Measurements from ENCODE around the gene LGALS1.
A peak's percentile ranks its signal among the peaks of the same experiment; 100 is the strongest.

LGALS1 gene

GRCh38 chr22:37674951-37675929 lies at the start of gene LGALS1:
LGALS1 (plus strand) TSS chr22:37675636; CDS start chr22:37675703, 67 bp downstream.
- peak; percentile 97 for DNase-seq

- DNase-seq: no peak
These were observed 49.7 kb upstream of the LGALS1 start for GRCh38 chr22:37625737-37626136.

DNA sequence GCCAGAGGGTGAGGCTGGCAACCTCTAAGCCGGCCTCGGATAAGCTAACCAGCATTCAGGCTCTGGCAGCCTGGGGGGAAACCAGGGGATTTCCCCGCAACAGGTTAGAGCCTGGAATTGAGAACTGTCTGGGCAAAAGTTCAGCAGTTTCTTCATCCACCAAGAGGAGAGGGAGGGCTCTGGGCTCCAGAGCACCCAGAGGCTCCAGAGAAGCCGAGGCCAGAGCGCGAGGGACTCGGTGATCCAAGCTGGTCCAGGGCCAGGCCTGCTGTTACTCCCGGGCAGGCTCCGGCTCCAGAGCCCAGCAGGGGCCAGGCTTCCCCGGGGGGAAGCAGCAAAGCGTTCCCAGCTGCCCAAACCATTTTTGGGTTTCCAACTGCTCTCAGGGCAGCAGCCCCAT lies 49.3 kb upstream of the LGALS1 start:
- no peak for DNase-seq

DNA sequence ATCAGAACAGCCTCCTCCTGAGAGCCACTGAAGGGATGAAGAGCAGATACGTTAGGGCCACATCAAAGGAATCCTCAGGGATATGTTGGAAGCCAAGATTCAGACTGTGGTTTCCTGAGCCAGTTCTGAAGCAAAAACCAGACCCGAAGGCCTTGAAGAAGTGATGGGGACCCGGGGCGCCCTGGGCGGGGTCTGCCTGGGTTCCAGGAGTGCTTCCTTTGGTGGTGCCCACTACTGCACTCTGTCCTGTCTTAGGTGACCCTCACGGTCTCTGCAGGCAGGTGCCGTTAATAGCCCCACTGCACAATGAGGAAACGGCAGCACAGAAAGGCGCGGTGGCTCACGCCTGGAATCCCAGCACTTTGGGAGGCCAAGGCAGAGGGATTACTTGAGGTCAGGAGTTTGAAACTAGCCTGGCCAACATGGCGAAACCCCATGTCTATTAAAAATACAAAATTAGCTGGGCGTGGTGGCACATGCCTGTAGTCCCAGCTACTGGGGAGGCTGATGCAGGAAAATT lies 48.8 kb upstream of the LGALS1 start:
- DNase-seq: no peak

DNA sequence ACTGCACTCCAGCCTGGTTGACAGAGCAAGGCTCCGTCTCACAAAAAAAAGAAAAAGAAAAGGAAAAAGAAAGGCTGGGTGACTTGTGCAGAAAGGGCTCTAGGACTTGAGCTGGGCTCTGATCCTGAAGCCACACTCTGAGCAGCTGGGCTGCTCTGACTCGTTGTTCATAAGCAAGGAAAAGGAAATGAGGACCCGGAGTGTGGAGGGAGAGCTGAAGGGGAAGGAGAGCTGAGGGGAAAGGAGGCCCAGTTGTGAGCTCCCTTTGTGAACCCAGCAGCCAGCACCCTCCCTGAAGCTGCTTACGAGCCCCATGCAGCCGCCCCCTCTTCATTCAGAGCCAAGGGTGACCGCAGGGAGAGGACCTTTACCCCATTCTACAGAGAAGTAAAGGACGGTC lies 48.3 kb upstream of the LGALS1 start:
- no peak for DNase-seq

DNA sequence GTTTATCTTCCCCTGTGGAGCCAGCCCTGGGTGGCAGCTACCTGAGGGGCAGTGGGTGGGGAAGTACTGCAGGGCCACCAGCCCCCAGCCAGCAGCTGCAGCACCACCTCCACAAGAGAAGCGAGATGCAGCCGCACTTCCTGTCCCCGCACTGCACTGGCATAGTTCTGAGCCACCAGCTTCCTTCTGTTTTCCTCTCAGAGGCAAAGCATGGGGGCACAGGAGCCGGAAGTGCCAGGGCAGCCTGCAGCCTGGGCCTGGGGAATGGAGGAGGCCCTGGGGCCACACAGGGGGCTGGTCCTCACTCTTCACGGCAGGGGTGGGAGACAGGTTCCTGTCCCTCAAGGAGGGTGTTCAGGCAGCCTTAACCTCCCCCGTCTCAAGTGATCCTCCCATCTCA lies 47.9 kb upstream of the LGALS1 start:
- DNase-seq: peak; percentile 68

DNA sequence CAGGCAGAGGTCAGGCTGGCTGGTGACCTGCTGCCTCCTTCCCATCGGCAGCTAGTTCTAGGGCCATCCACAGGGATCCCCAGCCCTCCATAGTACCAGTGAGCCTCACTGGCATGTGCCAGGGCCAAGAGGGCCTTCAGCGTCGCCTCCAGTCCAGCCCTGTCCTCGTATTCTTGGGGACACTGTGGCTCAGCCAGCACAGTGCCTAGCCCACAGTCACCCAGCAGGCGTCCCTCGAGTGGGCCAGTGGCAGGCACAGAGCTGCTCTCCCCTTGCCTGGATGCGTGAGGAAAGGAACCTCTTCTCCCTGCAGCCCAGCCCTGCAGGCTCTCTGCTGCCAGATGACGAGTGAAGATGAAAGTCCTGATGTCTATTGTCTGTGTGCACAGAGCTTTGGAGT lies 46.6 kb upstream of the LGALS1 start:
- no peak for DNase-seq

GRCh38 chr22:37629928-37630327 lies 45.5 kb upstream of the LGALS1 start:
- no peak for DNase-seq

GRCh38 chr22:37630839-37631435 lies 44.5 kb upstream of the LGALS1 start:
- peak; percentile 66 for DNase-seq

GRCh38 chr22:37631448-37632173 lies 43.8 kb upstream of the LGALS1 start:
- no peak for DNase-seq

DNA sequence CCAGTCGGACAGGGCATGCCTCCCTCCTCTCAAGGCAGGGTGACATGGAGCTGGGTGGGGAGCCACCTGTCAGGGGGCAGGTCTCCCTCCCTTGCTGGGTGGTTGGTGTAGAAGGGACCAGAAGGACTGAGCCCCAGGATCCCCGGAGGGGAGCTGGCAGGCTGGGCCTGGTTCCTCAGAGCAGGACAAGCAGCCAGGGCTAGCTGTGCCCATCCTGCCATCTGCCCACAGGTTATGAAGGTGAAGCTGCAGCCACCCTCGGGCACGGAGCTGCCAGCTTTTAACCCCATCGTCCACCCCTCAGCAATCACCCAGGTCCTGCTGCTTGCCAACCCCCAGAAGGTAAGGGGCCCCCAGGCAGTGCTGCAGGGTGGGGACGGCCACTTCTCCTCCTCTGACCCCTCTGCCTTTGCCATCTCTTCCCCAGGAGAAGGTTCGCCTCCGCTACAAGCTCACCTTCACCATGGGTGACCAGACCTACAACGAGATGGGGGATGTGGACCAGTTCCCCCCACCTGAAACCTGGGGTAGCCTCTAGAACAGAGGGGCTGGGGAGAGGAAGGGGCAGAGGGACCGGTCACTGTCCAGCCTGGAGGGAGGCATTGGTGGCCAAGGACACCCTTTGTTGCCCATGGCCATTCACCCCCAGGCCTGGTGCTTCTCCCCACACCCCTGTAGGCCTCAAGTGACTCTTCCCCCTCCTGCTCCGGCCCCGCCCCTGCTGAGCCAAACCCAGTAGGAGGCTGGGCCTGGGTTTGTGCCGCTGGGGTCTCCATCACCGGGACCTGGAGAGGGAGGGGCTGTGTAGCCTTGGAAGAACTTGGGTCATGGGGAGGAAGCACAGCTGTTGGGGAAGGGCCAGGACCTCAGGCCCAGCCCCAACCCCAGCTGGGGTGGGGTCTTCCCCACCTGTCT lies 43.0 kb upstream of the LGALS1 start:
- peak; percentile 54 for DNase-seq

DNA sequence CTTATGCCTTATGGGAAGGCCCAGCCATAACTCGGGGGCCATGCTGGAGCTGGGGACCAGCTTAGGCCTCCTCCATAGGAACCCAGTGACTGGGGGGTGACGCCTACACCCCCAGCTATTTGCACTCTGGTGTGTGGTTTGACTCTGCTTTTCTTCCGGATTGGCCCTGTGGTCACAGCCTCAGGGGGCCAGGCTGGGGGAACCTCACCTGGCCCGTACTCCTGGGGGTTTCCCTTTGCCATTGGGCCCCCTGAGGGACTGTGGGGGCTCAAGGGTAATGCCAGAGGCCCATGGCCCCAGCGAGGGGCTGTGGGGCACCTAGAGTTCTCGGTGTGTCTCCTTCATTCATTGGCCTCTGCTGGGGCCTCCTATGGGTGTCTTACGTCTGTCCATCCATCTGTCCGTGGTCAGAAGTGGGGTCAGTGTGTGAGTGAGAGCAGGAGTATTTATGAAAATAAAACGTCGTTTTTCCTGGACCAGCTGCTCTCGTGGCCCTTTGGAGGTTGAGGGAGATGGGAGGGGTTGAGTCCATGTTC lies 42.3 kb upstream of the LGALS1 start:
- peak; percentile 63 for DNase-seq

- peak; percentile 94 for DNase-seq
These were observed 41.6 kb upstream of the LGALS1 start for GRCh38 chr22:37633625-37634416.

DNA sequence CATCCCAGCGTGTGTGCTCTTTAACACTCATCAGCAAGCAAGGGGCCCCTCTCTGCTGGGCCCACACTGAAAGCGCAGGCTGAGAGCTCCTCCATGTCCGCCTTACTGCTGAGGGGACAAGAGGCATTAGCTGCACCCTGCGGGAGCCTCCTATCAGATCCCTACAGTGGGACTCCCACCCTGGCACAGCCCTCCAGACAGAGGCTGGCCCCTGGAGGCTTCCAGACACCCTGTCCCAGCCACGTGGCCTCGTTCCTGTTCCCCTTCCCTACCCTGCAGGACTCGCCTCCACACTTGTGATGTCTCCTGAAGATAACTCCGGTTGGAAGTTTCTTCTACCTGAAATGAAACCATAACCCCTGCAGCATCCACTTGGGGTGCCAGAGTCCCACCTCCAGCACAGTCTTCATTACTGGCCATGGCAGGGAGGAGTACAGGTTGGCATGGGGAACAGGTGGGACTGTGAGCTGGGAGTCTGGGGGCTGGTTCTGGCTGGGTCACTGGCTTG lies 41.0 kb upstream of the LGALS1 start:
- DNase-seq: peak; percentile 57

DNA sequence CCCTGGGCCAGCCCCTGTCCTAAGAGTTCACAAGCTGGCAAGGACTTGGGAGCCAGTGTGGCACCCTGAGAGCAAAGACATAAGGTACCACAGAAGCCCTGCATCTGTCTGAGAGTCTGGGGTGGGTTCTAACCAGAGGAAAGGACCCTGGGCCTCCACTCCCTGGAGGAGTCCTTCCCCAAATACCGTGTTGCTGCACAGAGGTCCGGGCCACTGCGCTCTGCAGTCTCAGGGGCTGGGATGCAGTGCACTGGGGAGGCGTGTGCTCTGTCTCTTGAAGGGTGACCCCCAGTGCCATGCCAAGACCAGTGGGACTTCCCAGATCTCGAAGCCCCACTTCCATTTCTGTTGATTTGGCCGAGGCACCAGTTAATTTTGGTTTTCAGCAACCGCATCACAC lies 40.3 kb upstream of the LGALS1 start:
- no peak for DNase-seq

- peak; percentile 85 for DNase-seq
These were observed 39.1 kb upstream of the LGALS1 start for GRCh38 chr22:37636186-37636948.

- no peak for DNase-seq
These were observed 38.5 kb upstream of the LGALS1 start for GRCh38 chr22:37636949-37637273.

DNA sequence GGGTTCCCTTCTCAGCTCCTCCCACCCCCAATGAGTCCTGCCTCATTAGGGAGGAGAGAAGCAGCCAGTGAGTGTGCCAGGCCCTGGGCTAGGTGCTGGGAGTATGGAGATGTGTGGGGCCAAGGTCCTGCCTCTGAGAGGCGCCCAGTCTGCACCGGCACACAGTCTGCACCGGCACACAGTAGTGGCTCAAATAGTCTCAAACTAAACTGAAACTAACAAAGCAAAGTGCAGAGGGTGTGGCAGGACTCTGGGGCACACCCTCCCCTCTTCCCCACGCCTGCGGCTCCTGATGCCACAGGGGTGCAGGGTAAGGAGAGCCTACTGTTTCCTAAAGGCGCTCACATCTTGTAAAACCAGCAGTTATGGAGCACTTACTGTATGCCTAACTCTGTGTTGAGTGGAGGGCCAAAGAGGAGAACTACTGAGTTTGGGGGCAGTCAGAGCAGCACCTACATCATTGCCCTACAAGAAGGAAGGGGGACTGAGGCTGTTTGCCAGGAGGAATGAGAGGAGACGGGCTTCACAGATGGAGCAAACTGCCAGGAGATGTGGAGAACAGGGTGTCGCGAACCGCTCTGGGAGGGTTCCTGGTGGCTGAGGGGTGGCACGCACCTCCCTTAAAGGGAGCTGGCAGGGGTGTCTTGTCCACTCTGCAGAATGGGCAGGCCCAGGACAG lies 36.9 kb upstream of the LGALS1 start:
- peak; percentile 78 for DNase-seq

- DNase-seq: peak; percentile 80
These were observed 36.2 kb upstream of the LGALS1 start, which contains the start of gene SH3BP1 for GRCh38 chr22:37639070-37639760. SH3BP1 (plus strand) TSS chr22:37639669; CDS start chr22:37639788, 119 bp downstream.
